Mammary epithelial cell (primary cell): ENCODE results near the gene CLASP1.

Source experiments
- CTCF ChIP-seq, 2 donors: IDR thresholded peaks in 1 of 2; conservative IDR thresholded peaks in 1 of 2; 2 replicates each; pipeline ENCODE4 v1.5.1; 2011 to 2012; ENCODE audit warnings: inconsistent platforms in 2 of 2, low read length in 2 of 2, mild to moderate bottlenecking in 2 of 2, control low read depth in 1 of 2, low read depth in 1 of 2; ENCODE audit not compliant: insufficient read depth in 1 of 2; ENCODE audit errors: extremely low read depth in 1 of 2
- EZH2 ChIP-seq: IDR thresholded peaks from 2 replicates; pipeline ENCODE4 v1.6.1; 2012; ENCODE audit warnings: low read length, inconsistent platforms, borderline replicate concordance

GRCh38 chr2:121501554-121501953 lies 147.7 kb downstream of the CLASP1 start:
- TF ChIP-seq CTCF (conservative IDR thresholded peaks at IDR 0.05 in 1 of 2, IDR thresholded peaks at IDR 0.05 in 1 of 2; ENCODE audit: extremely low read depth in 1 of 2, insufficient read depth in 1 of 2, low read depth in 1 of 2, low read length in 2 of 2): no peak
- no peak for TF ChIP-seq EZH2
